Bronchial epithelial cell (primary cell): Measurements from ENCODE around the gene CPLX3. TPM values are rescaled to one million over a fixed set of nuclear protein-coding genes. Genes with fewer than 3 reads are reported as not detected.
A peak's percentile ranks its signal among the peaks of the same experiment; 100 is the strongest.

Experiments used
- DNase-seq: peaks from one replicate; pipeline ENCODE4 v3.0.0-alpha.2; 2010; ENCODE audit warnings: low read depth
- FAIRE-seq: peaks from 2 replicates; lab custom pipeline; 2011; peaks lifted over from hg19 to GRCh38; lab: Jason Lieb, UNC
- H3K27me3 ChIP-seq: 2 replicates; pipeline ENCODE4 v1.5.1; 2011; ENCODE audit warnings: low read length; ENCODE audit not compliant: control insufficient read depth, insufficient read depth
- H3K36me3 ChIP-seq: 2 replicates; pipeline ENCODE4 v1.5.1; 2011; ENCODE audit warnings: low read length; ENCODE audit not compliant: control insufficient read depth, insufficient read depth
- H3K4me3 ChIP-seq: 2 replicates; pipeline ENCODE4 v1.5.1; 2011; ENCODE audit warnings: mild to moderate bottlenecking, low read depth, low read length, control low read depth
- CTCF ChIP-seq: IDR thresholded peaks from 2 replicates; pipeline ENCODE4 v1.5.1; 2011; ENCODE audit warnings: mild to moderate bottlenecking, moderate library complexity, low read length, control low read depth, inconsistent platforms; ENCODE audit not compliant: insufficient read depth, severe bottlenecking
- total RNA-seq: library from RNA; depleted of rRNA; stranded (reverse); fragments of >200 nt; gene quantifications from 2 replicates; pipeline ENCODE4 v1.2.1, GENCODE V29; 2014

CPLX3 gene
- total RNA-seq, 1 donor from 2014 or later, result not detected

GRCh38 chr15:74790080-74790916 is 36.1 kb upstream of the CPLX3 start:
- H3K27me3 ChIP-seq, result no peaks in the 10 kb centered on the region
- H3K36me3 ChIP-seq, result peaks cover 3% of the 10 kb centered on the region
- no peak overlapping the region for H3K4me3 ChIP-seq
- DNase-seq, result no peak
- no peak for TF ChIP-seq CTCF
- no peak for FAIRE-seq

GRCh38 chr15:74791007-74791406 is 35.4 kb upstream of the CPLX3 start:
- Histone ChIP-seq H3K36me3 (peaks cover 3% of the 10 kb centered on the region), H3K27me3 (no peaks in the 10 kb centered on the region), H3K4me3 (no peak overlapping the region)
- DNase-seq, result no peak
- no peak for TF ChIP-seq CTCF
- no peak for FAIRE-seq

DNA sequence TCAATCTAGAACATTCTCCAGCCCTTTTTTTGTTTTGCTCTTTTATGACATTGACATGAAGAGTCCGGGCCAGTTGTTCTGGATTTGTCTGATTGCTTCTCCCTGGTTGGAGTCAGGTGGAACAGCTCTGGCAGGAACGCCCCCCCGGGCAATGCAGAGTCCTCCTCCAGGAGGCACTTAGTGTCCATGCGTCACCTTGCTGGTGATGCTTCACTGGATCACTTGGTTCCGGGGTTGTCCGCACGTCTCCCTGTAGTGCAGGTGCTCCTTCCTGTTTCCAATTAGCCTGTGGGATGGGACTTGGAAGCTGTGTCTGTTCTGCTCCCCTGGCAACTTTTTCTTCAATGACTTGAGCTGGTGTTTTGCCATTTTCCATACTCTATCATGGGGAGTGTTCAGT is 34.8 kb upstream of the CPLX3 start:
- FAIRE-seq (no peak), DNase-seq (no peak)
- no peaks in the 10 kb centered on the region for H3K27me3 ChIP-seq
- no peak for TF ChIP-seq CTCF
- peaks cover 1% of the 10 kb centered on the region for H3K36me3 ChIP-seq
- H3K4me3 ChIP-seq, result no peak overlapping the region

DNA sequence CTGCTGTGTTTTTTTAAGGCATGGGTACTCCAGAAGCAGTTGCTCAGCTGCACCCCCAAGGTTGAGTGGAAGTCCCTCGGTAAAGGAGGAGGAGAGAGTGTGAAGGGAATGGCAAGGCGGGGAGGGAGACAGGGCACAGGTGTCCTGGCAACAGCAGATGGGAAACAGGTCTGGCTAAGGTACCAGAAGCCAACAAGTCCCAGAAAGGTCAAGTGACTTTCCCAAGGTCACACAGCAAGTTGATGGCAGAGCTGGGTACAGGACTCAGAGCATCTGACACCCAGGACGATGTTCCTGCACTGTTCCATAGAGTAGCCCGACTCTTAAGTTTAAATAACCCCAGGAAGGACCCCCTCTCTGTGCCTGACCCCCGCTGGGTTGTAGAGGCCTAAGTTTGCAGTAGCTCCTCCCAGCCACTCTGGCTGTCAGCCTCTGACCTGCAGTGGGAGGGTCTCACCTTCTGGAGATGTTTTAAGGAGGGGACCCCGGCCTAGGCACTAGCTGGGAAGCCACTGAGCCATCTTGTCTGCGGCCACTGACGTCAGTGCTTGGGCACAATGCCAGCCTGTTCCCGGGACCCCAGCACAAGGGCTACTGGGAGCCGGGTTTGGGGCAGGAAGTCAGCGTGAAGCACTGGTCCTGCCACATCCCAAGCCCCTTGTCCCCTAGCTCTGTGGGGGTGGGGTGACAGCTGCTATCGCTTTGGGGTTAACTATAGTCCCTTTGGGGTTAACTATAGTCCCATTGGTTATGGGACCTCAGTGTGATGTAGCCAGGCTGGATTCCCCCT is 34.0 kb upstream of the CPLX3 start:
- H3K36me3 ChIP-seq, result peaks cover 1% of the 10 kb centered on the region
- FAIRE-seq (no peak), DNase-seq (no peak)
- H3K27me3 ChIP-seq, result no peaks in the 10 kb centered on the region
- no peak for TF ChIP-seq CTCF
- H3K4me3 ChIP-seq, result no peak overlapping the region

GRCh38 chr15:74793135-74794028 is 33.0 kb upstream of the CPLX3 start:
- H3K27me3 ChIP-seq, result no peaks in the 10 kb centered on the region
- FAIRE-seq (no peak), DNase-seq (peak; percentile 15)
- peaks cover 2% of the 10 kb centered on the region for H3K36me3 ChIP-seq
- TF ChIP-seq CTCF, result peak; percentile 38
- no peak overlapping the region for H3K4me3 ChIP-seq
